GM18870 (cell line): ENCODE data around the gene SYNE3.

Experiments
- ATAC-seq: cut with Tn5 transposase; IDR thresholded peaks from one replicate; pipeline ENCODE4 v1.9.1; 2021; ENCODE audit warnings: moderate library complexity; ENCODE audit not compliant: unreplicated experiment

Gene SYNE3

GRCh38 chr14:95509495-95509894 lies 7.0 kb downstream of the SYNE3 start:
- no peak for ATAC-seq

DNA sequence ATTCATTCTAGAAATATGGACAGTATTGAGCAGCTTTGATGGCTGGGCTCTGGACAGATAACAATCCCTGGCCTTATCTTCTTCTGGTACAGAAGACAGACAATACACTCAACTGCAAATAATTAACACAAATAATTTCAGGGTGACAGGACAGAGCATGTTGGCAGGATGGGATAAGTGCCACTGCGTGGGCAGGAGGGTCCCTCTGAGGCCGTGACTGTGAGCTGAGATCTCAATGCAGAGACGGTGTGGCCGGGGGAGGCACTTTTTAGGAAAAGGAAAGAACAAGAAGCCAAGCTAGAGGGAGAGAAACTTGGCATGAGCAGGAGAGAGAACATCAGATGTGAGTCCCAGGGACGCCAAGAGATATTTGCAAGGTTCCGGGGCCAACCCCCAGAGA lies 8.1 kb downstream of the SYNE3 start:
- no peak for ATAC-seq

GRCh38 chr14:95507701-95508103 lies 8.7 kb downstream of the SYNE3 start:
- no peak for ATAC-seq

- ATAC-seq = no peak
These were observed 9.3 kb downstream of the SYNE3 start for GRCh38 chr14:95507174-95507573.

- ATAC-seq = no peak
These were observed 11.3 kb downstream of the SYNE3 start for GRCh38 chr14:95505030-95505589.

DNA sequence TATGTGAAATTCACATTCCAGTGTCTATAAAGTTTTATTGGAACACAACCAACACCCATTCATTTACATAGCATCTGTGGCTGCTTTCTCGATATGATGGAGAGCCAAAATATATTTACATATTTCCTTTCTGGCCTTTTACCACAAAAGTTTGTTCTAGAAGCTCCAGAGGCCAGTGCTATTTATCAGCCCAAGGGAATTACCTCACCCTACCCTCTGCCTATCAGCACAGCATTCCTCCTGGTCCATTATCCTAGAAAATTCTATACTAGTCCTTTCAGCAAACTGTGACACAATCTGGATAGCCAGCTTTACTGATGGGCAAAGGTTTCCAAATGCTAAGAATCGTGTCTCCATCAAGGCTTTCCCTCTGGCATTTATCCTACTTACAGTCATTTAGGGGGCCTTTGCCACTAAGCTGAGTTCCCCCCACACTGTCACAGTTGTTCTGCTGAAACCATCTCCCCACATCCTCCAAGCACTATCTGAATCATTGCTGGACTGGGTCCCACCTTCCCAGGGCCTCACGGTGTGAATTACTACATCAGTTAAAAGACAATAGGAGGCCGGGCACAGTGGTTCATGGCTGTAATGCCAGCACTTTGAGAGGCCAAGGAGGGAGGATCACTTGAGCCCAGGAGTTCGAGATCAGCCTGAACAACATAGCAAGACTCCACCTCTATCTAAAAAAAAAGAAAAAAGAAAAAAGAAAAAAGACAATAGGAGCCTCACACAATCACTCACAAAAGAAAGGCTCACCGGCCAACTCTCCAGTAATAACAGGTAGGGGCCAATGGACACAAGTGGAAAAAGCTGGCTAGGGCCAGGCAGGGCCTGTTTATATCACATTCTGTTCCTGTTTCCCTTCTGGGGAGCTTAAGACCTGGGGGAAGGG lies 12.1 kb downstream of the SYNE3 start:
- no peak for ATAC-seq

DNA sequence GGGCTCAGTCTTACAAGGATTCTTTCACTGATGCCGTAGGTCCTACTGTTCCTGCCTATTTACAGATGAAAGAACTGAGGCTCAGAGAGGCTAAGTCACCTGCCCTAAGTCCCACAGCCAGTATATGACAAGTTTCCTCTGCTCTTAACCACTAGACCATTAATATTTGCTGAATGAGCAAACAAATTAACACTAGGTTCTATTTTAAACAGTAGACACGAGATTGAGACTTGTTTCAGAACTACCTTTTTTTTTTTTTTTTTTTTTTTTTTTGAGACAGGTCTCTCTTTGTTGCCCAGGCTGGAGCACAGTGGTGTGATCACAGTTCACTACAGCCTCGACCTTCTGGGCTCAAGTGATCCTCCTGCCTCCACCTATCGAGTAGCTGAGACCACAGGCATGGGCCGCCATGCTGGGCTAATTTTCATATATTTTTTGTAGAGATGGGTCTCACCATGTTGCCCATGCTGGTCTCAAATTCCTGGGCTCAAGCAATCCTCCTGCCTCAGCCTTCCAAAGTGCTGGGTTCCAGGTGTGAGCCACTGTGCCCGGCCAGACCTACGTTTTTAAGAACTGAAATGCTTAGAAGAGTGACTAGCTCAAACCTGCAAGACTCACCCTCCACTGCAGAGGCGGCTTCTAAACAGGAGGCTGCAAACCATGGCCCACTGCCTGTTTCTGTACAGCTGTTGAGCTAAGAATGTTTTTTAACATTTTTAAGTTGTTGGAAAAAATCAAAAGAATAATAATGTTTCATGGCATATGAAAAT lies 12.9 kb downstream of the SYNE3 start:
- ATAC-seq = peak; percentile 67

GRCh38 chr14:95502381-95502950 lies 14.0 kb downstream of the SYNE3 start:
- ATAC-seq = no peak

- ATAC-seq = no peak
These were observed 15.6 kb downstream of the SYNE3 start for GRCh38 chr14:95500772-95501401.

DNA sequence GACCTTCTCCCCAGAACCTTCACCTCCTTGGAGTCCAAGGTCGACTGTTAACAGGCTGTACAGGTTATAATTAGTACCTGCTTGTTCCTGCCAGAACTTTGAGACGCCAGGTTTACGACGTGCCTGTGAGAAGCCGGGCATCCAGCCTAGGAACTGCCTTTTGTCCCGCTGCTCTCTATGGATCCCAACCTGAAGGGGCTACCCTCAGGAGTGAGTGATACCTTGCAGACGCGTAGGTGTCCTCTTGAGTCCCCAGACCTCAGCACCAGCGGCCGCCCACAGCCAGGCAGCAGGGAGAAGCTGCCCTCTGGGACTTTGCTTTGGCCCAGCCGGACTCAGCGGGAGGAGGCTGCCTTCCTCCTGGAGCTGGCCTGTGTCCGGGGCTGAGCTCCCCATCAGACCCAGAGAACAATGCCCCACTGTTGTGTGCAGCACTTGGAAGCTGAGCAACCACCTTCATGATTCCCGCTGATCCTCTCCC lies 16.2 kb downstream of the SYNE3 start:
- ATAC-seq = no peak

- no peak for ATAC-seq
These were observed 17.1 kb downstream of the SYNE3 start for GRCh38 chr14:95499354-95499750.

DNA sequence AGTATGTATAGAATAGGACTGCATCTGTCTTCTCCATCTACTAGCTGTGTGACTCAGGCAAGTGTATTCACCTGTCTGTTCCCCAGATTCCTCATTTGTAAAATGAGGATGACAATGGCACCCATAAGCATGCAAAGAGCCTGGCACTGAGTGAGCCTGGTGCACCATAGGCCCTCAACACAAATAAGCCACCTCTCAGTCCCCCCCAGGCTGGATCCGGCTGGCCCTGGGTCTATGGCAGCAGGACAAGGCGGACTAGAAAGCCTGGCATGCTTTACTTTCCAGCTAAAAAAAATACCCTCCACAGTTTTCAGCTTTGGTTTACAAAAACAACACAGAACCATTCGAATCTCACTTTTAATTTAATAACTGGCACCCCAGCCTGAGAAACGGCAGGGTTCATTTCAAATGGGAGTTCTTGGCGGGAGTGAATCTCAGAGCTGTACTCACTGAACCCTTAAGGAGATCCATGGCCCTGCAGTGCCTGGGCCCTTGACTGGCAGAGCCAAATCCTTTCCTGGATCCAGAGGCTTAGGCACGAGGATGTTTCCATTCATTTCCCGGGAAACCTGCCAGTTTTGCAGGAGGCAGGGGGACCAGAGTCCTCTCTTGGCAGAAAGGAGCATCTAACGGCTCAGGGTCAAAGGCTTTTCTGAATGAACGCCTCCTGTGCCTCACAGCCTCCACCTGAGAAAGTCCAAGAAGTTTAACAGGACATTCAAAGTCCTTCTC lies 17.7 kb downstream of the SYNE3 start:
- ATAC-seq = no peak

- no peak for ATAC-seq
These were observed 18.9 kb downstream of the SYNE3 start for GRCh38 chr14:95497561-95498011.

GRCh38 chr14:95496690-95497259 lies 19.7 kb downstream of the SYNE3 start:
- ATAC-seq = no peak

- ATAC-seq = no peak
These were observed 20.3 kb downstream of the SYNE3 start for GRCh38 chr14:95496111-95496681.

DNA sequence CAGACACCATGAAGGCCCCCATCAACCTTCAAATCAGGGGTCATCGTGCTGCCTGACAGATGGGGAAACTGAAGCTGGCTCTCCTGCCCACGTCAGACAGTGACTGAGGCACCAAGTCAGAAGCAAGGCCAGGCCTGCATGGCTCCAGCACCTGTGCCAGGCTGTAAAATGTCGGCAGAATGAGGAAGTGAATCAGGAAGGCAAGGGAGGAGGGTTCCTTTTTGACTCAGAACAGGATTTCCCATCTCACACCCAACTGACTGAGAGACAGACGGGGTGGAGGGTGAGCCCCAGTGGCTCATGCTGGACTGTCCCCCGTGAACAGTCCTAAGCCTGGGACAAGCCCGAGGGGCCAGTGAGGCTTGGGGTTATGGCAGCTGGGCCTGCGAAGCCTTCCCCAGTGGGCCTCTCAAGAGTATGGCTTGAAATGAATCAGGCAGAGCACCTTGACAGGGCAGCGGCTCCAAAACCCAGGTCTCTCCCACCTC lies 20.9 kb downstream of the SYNE3 start:
- ATAC-seq = peak; percentile 82

GRCh38 chr14:95495076-95495475 lies 21.4 kb downstream of the SYNE3 start:
- ATAC-seq = no peak

- ATAC-seq = no peak
These were observed 22.0 kb downstream of the SYNE3 start for GRCh38 chr14:95494456-95494855.

DNA sequence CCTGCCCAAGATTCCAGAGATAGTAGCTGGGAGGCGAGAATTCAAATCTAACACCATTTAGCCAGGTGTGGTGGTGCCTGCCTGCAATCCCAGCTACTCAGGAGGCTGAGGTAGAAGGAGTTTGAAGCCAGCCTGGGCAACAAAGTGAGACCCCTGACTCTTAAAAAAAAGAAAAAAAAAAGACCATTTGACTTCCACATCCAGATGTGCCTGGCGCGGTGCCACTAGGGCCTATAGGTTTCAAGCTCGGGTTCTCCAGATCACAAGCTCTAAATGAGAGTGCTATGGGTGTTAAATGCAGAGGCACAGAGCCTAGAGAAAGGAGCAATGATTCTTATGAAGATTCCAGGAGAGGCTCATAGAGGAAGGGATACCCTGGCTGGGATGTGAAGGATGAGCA lies 22.5 kb downstream of the SYNE3 start:
- ATAC-seq = no peak
